NCI-H1417 (cell line): Measurements from ENCODE around the gene DEDD.

Experiments used
- DNase-seq, 3 experiments: peaks; one replicate each; lab custom pipeline; 2025; lab: John Stamatoyannopoulos, UW

DEDD gene

GRCh38 chr1:161162806-161163205 is 30.3 kb upstream of the DEDD start:
- DNase-seq: no peak

- DNase-seq: no peak
Measured at GRCh38 chr1:161162052-161162451, 29.6 kb upstream of the DEDD start.

GRCh38 chr1:161161652-161162051 is 29.2 kb upstream of the DEDD start:
- no peak for DNase-seq

- DNase-seq: no peak
Measured at GRCh38 chr1:161160671-161161145, 28.2 kb upstream of the DEDD start.

GRCh38 chr1:161159913-161160243 is 27.4 kb upstream of the DEDD start:
- DNase-seq: no peak

GRCh38 chr1:161159087-161159912 is 26.8 kb upstream of the DEDD start, which contains the start of gene USP21:
USP21 (plus strand) TSS chr1:161159500; CDS start chr1:161160641, 1,141 bp downstream.
- peak; percentile 91 to 99 (median 96) for DNase-seq

- peak in 1 of 3 experiments; percentile 41 for DNase-seq
Measured at GRCh38 chr1:161158316-161159010, 26.0 kb upstream of the DEDD start.

GRCh38 chr1:161157867-161158266 is 25.4 kb upstream of the DEDD start:
- no peak for DNase-seq

GRCh38 chr1:161153682-161154337 is 21.3 kb upstream of the DEDD start, which contains the start of gene UFC1:
UFC1 (plus strand) TSS chr1:161153978; CDS start chr1:161153998, 20 bp downstream.
- DNase-seq: peak; percentile 90 to 98 (median 94)

GRCh38 chr1:161153176-161153575 is 20.7 kb upstream of the DEDD start:
- DNase-seq: peak in 1 of 3 experiments; percentile 39

GRCh38 chr1:161145832-161146231 is 13.4 kb upstream of the DEDD start:
- no peak for DNase-seq

- DNase-seq: no peak
Measured at GRCh38 chr1:161140755-161141400, 8.4 kb upstream of the DEDD start.

- peak; percentile 25 to 63 (median 56) for DNase-seq
Measured at GRCh38 chr1:161139766-161140165, 7.3 kb upstream of the DEDD start.

GRCh38 chr1:161138431-161138830 is 6.0 kb upstream of the DEDD start:
- DNase-seq: no peak

- no peak for DNase-seq
Measured at GRCh38 chr1:161137881-161138280, 5.4 kb upstream of the DEDD start.

- DNase-seq: peak in 2 of 3 experiments; percentile 58 to 77
Measured at GRCh38 chr1:161133220-161133740, 813 bp upstream of the DEDD start.

- peak in 1 of 3 experiments; percentile 46 for DNase-seq
Measured at GRCh38 chr1:161131523-161132409, 701 bp downstream of the DEDD start.

GRCh38 chr1:161130266-161130665 is 2.2 kb downstream of the DEDD start:
- no peak for DNase-seq

- no peak for DNase-seq
Measured at GRCh38 chr1:161128591-161129420, 3.7 kb downstream of the DEDD start.

GRCh38 chr1:161127649-161128048 is 4.8 kb downstream of the DEDD start:
- no peak for DNase-seq
